Suprapubic skin (tissue), 4 donors: Measurements from ENCODE around the gene CPXM1. TPM values are rescaled to one million over a fixed set of nuclear protein-coding genes. Genes with fewer than 3 reads are reported as not detected.
"Not testable (repeated sequence)": the region's sequence is repeated elsewhere in the genome, so short reads cannot be mapped to it uniquely, and the experiment has no call there.

Experiments
- DNase-seq, 2 donors: peaks; one replicate each; pipeline ENCODE4 v3.0.0-alpha.2; 2019; ENCODE audit warnings: low spot score in 2 of 2
- H3K27ac ChIP-seq: fragments of 200-600 bp; sonication (generic); one replicate; pipeline ENCODE4 v1.5.1; 2019
- H3K27me3 ChIP-seq: fragments of 200-600 bp; sonication (generic); one replicate; pipeline ENCODE4 v1.5.1; 2019
- H3K36me3 ChIP-seq: fragments of 200-600 bp; sonication (generic); one replicate; pipeline ENCODE4 v1.5.1; 2019
- H3K4me1 ChIP-seq: fragments of 200-600 bp; sonication (generic); one replicate; pipeline ENCODE4 v1.5.1; 2019
- H3K4me3 ChIP-seq: fragments of 200-600 bp; sonication (generic); one replicate; pipeline ENCODE4 v1.5.1; 2019; ENCODE audit warnings: mild to moderate bottlenecking
- H3K9me3 ChIP-seq: fragments of 200-600 bp; sonication (generic); one replicate; pipeline ENCODE4 v1.5.1; 2019
- CTCF ChIP-seq, 2 donors: fragments of 200-600 bp in 1 of 2; fragments of 450-650 bp in 1 of 2; sonication (generic) in 1 of 2; IDR thresholded peaks; one replicate each; pipeline ENCODE4 v1.5.1; 2016 to 2019; ENCODE audit warnings: antibody characterized with exemption in 2 of 2, mild to moderate bottlenecking in 1 of 2, moderate library complexity in 1 of 2
- EP300 ChIP-seq: sonication (generic); formaldehyde crosslinking; IDR thresholded peaks from one replicate; pipeline ENCODE4 v1.6.1; 2017; ENCODE audit warnings: antibody characterized with exemption
- POLR2A ChIP-seq, 2 donors: fragments of 450-650 bp; IDR thresholded peaks; one replicate each; pipeline ENCODE4 v1.6.1; 2017; ENCODE audit warnings: antibody characterized with exemption in 2 of 2, mild to moderate bottlenecking in 2 of 2, moderate library complexity in 2 of 2
- POLR2AphosphoS5 ChIP-seq, 3 donors: sonication (generic); formaldehyde crosslinking; IDR thresholded peaks; one replicate each; pipeline ENCODE4 v1.6.1; 2017; ENCODE audit warnings: antibody characterized with exemption in 3 of 3
- WGBS: methylation state at CpG from one replicate; pipeline ENCODE4 v1.1.5; 2018; 5-methylcytosine and 5-hydroxymethylcytosine counted together
- total RNA-seq, 4 donors: library from RNA; depleted of rRNA; stranded (reverse); fragments of >200 nt; gene quantifications; one replicate each; pipeline ENCODE4 v1.1.0, GENCODE V29; 2016

Gene CPXM1
- total RNA-seq, 4 donors from 2014 or later, result 1.5 to 5.1 (median 3.2) TPM

GRCh38 chr20:2780948-2781347 is 19.5 kb downstream of the CPXM1 start:
- TF ChIP-seq CTCF (IDR thresholded peaks at IDR 0.05), result no peak
- no peak for TF ChIP-seq POLR2A (IDR thresholded peaks at IDR 0.05)
- no peak for TF ChIP-seq EP300
- no peak for TF ChIP-seq POLR2AphosphoS5 (IDR thresholded peaks at IDR 0.05)
- Histone ChIP-seq H3K27me3 (peaks cover 22% of the 10 kb centered on the region), H3K4me1 (no peaks in the 10 kb centered on the region), H3K4me3 (no peak overlapping the region), H3K27ac (no peak overlapping the region), H3K9me3 (no peaks in the 10 kb centered on the region), H3K36me3 (no peaks in the 10 kb centered on the region)
- DNase-seq, result no peak
- 38% methylated on average over 3 of the region's 3 CpGs for WGBS

- no peak overlapping the region for H3K4me3 ChIP-seq
- no peaks in the 10 kb centered on the region for H3K4me1 ChIP-seq
- no peak for DNase-seq
- H3K36me3 ChIP-seq, result no peaks in the 10 kb centered on the region
- 84% methylated on average over 10 of the region's 10 CpGs for WGBS
- peaks cover 22% of the 10 kb centered on the region for H3K27me3 ChIP-seq
- no peak overlapping the region for H3K27ac ChIP-seq
- TF ChIP-seq POLR2AphosphoS5 (IDR thresholded peaks at IDR 0.05) (no peak), EP300 (no peak), CTCF (IDR thresholded peaks at IDR 0.05) (no peak), POLR2A (IDR thresholded peaks at IDR 0.05) (no peak)
- H3K9me3 ChIP-seq, result no peaks in the 10 kb centered on the region
Observed at GRCh38 chr20:2778602-2779321, 21.7 kb downstream of the CPXM1 start.

GRCh38 chr20:2775139-2775538 is 25.3 kb downstream of the CPXM1 start:
- no peaks in the 10 kb centered on the region for H3K9me3 ChIP-seq
- no peaks in the 10 kb centered on the region for H3K36me3 ChIP-seq
- peaks cover 3% of the 10 kb centered on the region for H3K4me1 ChIP-seq
- 75% methylated on average over 3 of the region's 3 CpGs for WGBS
- no peak for DNase-seq
- TF ChIP-seq EP300 (no peak), CTCF (IDR thresholded peaks at IDR 0.05) (no peak), POLR2AphosphoS5 (IDR thresholded peaks at IDR 0.05) (no peak), POLR2A (IDR thresholded peaks at IDR 0.05) (no peak)
- H3K27me3 ChIP-seq, result peaks cover 17% of the 10 kb centered on the region
- H3K27ac ChIP-seq, result no peak overlapping the region
- H3K4me3 ChIP-seq, result no peak overlapping the region

GRCh38 chr20:2773812-2774211 is 26.6 kb downstream of the CPXM1 start:
- H3K9me3 ChIP-seq, result no peaks in the 10 kb centered on the region
- peak in 1 of 2 donors; percentile 21 for DNase-seq
- peaks cover 3% of the 10 kb centered on the region for H3K4me1 ChIP-seq
- 83% methylated on average over 9 of the region's 9 CpGs for WGBS
- no peak overlapping the region for H3K4me3 ChIP-seq
- peaks cover 18% of the 10 kb centered on the region for H3K27me3 ChIP-seq
- no peak overlapping the region for H3K27ac ChIP-seq
- no peaks in the 10 kb centered on the region for H3K36me3 ChIP-seq
- TF ChIP-seq POLR2AphosphoS5 (IDR thresholded peaks at IDR 0.05), result no peak
- no peak for TF ChIP-seq EP300
- no peak for TF ChIP-seq POLR2A (IDR thresholded peaks at IDR 0.05)
- TF ChIP-seq CTCF (IDR thresholded peaks at IDR 0.05), result no peak

- Histone ChIP-seq H3K36me3 (no peaks in the 10 kb centered on the region), H3K4me3 (no peak overlapping the region), H3K27me3 (peaks cover 24% of the 10 kb centered on the region), H3K9me3 (no peaks in the 10 kb centered on the region), H3K4me1 (peaks cover 15% of the 10 kb centered on the region), H3K27ac (no peak overlapping the region)
- WGBS, result 79% methylated on average over 3 of the region's 12 CpGs
- TF ChIP-seq POLR2A (IDR thresholded peaks at IDR 0.05) (no peak), POLR2AphosphoS5 (IDR thresholded peaks at IDR 0.05) (no peak), EP300 (no peak), CTCF (IDR thresholded peaks at IDR 0.05) (no peak)
- no peak for DNase-seq
Observed at GRCh38 chr20:2771631-2772080, 28.8 kb downstream of the CPXM1 start.

GRCh38 chr20:2770091-2770490 is 30.3 kb downstream of the CPXM1 start:
- not testable (repeated sequence) for H3K27ac ChIP-seq, H3K4me3 ChIP-seq, H3K36me3 ChIP-seq, DNase-seq, H3K9me3 ChIP-seq
- peaks cover 15% of the 10 kb centered on the region for H3K4me1 ChIP-seq
- H3K27me3 ChIP-seq, result peaks cover 25% of the 10 kb centered on the region
- WGBS, result 91% methylated on average over 12 of the region's 12 CpGs
